ENCODE data around the gene DPYD. TPM values are rescaled to one million over a fixed set of nuclear protein-coding genes. Genes with fewer than 3 reads are reported as not detected.

The DPYD gene
- total RNA-seq, 4 donors from 2014 or later, result 30.9 to 66.6 (median 48.2) TPM

- no peak for TF ChIP-seq CTCF (IDR thresholded peaks at IDR 0.05)
- TF ChIP-seq POLR2A (IDR thresholded peaks at IDR 0.05), result no peak
- Histone ChIP-seq H3K36me3 (no peaks in the 10 kb centered on the region), H3K27ac (no peak overlapping the region), H3K9me3 (no peaks in the 10 kb centered on the region), H3K27me3 (no peaks in the 10 kb centered on the region), H3K4me1 (no peaks in the 10 kb centered on the region), H3K4me3 (no peak overlapping the region)
- intact Hi-C loops (cut with DNase I; ENCODE audit: low total_unique reads), result no loop called here
- DNase-seq, result no peak
These were observed 280.2 kb downstream of the DPYD start for GRCh38 chr1:97640677-97641076.

GRCh38 chr1:97636941-97637340 lies 283.9 kb downstream of the DPYD start:
- no peak for TF ChIP-seq POLR2A (IDR thresholded peaks at IDR 0.05)
- TF ChIP-seq CTCF (IDR thresholded peaks at IDR 0.05), result no peak
- intact Hi-C loops (cut with DNase I; ENCODE audit: low total_unique reads), result no loop called here

DNA sequence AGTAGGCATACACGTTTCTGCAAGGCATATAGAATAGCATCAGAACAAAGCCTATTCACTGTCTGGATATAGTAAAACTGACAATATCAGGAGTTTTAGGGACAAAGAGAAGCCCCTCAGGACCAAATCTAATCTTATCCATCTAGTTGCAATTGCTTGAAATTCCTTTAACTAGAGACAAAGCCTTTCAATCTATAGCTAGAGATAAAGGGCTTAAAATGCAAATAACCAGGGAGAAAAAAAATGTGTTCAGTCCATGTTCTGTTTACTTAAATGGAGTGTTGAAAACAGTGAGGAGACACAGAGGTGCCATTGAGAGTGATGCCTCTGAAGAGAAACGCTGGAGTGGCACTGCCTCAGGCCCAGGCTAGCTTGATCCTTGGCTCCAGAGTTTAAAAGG lies 286.1 kb downstream of the DPYD start:
- Histone ChIP-seq H3K9me3 (no peaks in the 10 kb centered on the region), H3K4me3 (no peak overlapping the region), H3K27me3 (no peaks in the 10 kb centered on the region), H3K27ac (no peak overlapping the region), H3K4me1 (no peaks in the 10 kb centered on the region), H3K36me3 (no peaks in the 10 kb centered on the region)
- intact Hi-C loops (cut with DNase I; ENCODE audit: low total_unique reads), result no loop called here
- TF ChIP-seq POLR2A (IDR thresholded peaks at IDR 0.05), result no peak
- TF ChIP-seq CTCF (IDR thresholded peaks at IDR 0.05), result no peak
- DNase-seq, result no peak

More at GRCh38 chr1:97636941-97637340, 283.9 kb downstream of the DPYD start:
- Histone ChIP-seq H3K4me1 (no peaks in the 10 kb centered on the region), H3K9me3 (no peaks in the 10 kb centered on the region), H3K36me3 (no peaks in the 10 kb centered on the region), H3K27ac (no peak overlapping the region), H3K27me3 (no peaks in the 10 kb centered on the region), H3K4me3 (no peak overlapping the region)
- DNase-seq, result no peak

DNA sequence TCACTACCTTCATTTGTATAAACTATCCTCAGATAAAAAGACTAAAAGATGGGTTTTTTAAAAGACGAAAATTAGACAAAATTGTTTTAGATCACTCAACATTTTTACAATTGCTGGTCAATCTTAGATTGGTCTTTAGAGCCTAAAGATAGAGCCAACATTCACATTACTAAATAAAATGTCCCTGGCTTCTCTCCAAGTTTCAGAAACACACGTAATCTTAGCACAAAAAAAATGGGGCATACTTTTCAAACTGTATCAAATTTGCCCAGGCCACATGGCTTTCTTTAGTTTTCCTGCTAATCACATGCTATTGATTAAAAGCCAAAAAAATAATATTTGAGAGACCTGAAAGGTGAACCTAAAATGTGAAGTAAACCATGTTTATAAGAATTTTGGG lies 288.1 kb downstream of the DPYD start:
- Histone ChIP-seq H3K9me3 (no peaks in the 10 kb centered on the region), H3K27ac (no peak overlapping the region), H3K4me3 (no peak overlapping the region), H3K36me3 (no peaks in the 10 kb centered on the region), H3K4me1 (no peaks in the 10 kb centered on the region), H3K27me3 (no peaks in the 10 kb centered on the region)
- no peak for DNase-seq
- TF ChIP-seq CTCF (IDR thresholded peaks at IDR 0.05), result no peak
- no peak for TF ChIP-seq POLR2A (IDR thresholded peaks at IDR 0.05)
- intact Hi-C loops (cut with DNase I; ENCODE audit: low total_unique reads), result no loop called here

- Histone ChIP-seq H3K36me3 (no peaks in the 10 kb centered on the region), H3K4me1 (no peaks in the 10 kb centered on the region), H3K9me3 (no peaks in the 10 kb centered on the region), H3K27ac (no peak overlapping the region), H3K27me3 (no peaks in the 10 kb centered on the region), H3K4me3 (no peak overlapping the region)
- intact Hi-C loops (cut with DNase I; ENCODE audit: low total_unique reads), result no loop called here
- no peak for DNase-seq
- TF ChIP-seq POLR2A (IDR thresholded peaks at IDR 0.05) (no peak), CTCF (IDR thresholded peaks at IDR 0.05) (no peak)
These were observed 288.8 kb downstream of the DPYD start for GRCh38 chr1:97632075-97632474.

All from uterus (tissue), 4 donors.